ENCODE results near the gene SZT2.

GRCh38 chr1:43444836-43445235 is 55.1 kb downstream of the SZT2 start:
- no peak for TF ChIP-seq EZH2 (IDR thresholded peaks at IDR 0.05; ENCODE audit: borderline replicate concordance, low read depth, low read length, severe bottlenecking)
- TF ChIP-seq, protein P1, sequence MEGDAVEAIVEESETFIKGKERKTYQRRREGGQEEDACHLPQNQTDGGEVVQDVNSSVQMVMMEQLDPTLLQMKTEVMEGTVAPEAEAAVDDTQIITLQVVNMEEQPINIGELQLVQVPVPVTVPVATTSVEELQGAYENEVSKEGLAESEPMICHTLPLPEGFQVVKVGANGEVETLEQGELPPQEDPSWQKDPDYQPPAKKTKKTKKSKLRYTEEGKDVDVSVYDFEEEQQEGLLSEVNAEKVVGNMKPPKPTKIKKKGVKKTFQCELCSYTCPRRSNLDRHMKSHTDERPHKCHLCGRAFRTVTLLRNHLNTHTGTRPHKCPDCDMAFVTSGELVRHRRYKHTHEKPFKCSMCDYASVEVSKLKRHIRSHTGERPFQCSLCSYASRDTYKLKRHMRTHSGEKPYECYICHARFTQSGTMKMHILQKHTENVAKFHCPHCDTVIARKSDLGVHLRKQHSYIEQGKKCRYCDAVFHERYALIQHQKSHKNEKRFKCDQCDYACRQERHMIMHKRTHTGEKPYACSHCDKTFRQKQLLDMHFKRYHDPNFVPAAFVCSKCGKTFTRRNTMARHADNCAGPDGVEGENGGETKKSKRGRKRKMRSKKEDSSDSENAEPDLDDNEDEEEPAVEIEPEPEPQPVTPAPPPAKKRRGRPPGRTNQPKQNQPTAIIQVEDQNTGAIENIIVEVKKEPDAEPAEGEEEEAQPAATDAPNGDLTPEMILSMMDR (IDR thresholded peaks at IDR 0.05; ENCODE audit: borderline replicate concordance, extremely low read depth, low read length, poor library complexity, severe bottlenecking) = no peak
